ENCODE results near the gene ALPK3.

The ALPK3 gene

GRCh38 chr15:84798436-84798946 lies 18.7 kb upstream of the ALPK3 start:
- no peak for TF ChIP-seq ZFX (IDR thresholded peaks at IDR 0.05)
- TF ChIP-seq, protein P1, sequence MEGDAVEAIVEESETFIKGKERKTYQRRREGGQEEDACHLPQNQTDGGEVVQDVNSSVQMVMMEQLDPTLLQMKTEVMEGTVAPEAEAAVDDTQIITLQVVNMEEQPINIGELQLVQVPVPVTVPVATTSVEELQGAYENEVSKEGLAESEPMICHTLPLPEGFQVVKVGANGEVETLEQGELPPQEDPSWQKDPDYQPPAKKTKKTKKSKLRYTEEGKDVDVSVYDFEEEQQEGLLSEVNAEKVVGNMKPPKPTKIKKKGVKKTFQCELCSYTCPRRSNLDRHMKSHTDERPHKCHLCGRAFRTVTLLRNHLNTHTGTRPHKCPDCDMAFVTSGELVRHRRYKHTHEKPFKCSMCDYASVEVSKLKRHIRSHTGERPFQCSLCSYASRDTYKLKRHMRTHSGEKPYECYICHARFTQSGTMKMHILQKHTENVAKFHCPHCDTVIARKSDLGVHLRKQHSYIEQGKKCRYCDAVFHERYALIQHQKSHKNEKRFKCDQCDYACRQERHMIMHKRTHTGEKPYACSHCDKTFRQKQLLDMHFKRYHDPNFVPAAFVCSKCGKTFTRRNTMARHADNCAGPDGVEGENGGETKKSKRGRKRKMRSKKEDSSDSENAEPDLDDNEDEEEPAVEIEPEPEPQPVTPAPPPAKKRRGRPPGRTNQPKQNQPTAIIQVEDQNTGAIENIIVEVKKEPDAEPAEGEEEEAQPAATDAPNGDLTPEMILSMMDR (conservative IDR thresholded peaks at IDR 0.05), result no peak
- H3K27ac ChIP-seq, result no peak overlapping the region

- no peak overlapping the region for H3K27ac ChIP-seq
- TF ChIP-seq, protein P1 (conservative IDR thresholded peaks at IDR 0.05), result no peak
- no peak for TF ChIP-seq ZFX (IDR thresholded peaks at IDR 0.05)
Measured at GRCh38 chr15:84799511-84800187, 17.5 kb upstream of the ALPK3 start.

DNA sequence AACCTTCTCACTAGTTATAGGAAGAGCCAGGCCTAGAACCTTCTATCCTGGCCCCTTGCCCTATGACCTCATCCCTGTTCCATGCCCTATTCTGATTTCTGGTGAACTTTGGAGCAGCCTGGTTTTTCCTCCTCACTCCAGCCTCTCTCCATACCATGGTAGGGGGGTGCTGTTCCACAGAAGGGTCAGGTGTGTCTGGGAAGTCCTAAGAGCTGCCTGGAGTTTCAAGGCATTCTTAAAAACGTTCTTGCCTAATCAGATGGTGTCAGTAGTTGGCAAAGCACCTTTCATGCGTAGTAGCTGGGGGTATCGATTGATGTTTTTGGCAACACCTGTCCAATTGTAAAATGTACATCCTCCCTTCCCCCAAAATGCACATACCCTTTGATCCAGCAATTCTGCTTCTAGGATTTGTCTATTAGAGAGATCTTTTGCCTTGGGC lies 16.8 kb upstream of the ALPK3 start:
- no peak overlapping the region for H3K27ac ChIP-seq
- no peak for TF ChIP-seq ZFX (IDR thresholded peaks at IDR 0.05)
- TF ChIP-seq, protein P1 (conservative IDR thresholded peaks at IDR 0.05), result no peak

GRCh38 chr15:84804005-84804900 lies 12.9 kb upstream of the ALPK3 start:
- H3K27ac ChIP-seq, result peak overlapping the region; percentile 60
- no peak for TF ChIP-seq ZFX (IDR thresholded peaks at IDR 0.05)

GRCh38 chr15:84805221-84805620 lies 11.9 kb upstream of the ALPK3 start:
- no peak for TF ChIP-seq ZFX (IDR thresholded peaks at IDR 0.05)
- TF ChIP-seq, protein P1 (conservative IDR thresholded peaks at IDR 0.05), result no peak
- H3K27ac ChIP-seq, result peak overlapping the region; percentile 60

- peak overlapping the region; percentile 11; the same call in 1 of the 2 replicates for H3K27ac ChIP-seq
- no peak for TF ChIP-seq ZFX (IDR thresholded peaks at IDR 0.05)
- TF ChIP-seq, protein P1 (conservative IDR thresholded peaks at IDR 0.05), result no peak
Measured at GRCh38 chr15:84807228-84807627, 9.9 kb upstream of the ALPK3 start.

GRCh38 chr15:84810073-84810840 lies 6.9 kb upstream of the ALPK3 start:
- H3K27ac ChIP-seq, result no peak overlapping the region
- TF ChIP-seq, protein P1 (conservative IDR thresholded peaks at IDR 0.05), result no peak
- TF ChIP-seq ZFX (IDR thresholded peaks at IDR 0.05), result no peak

All from C4-2B (cell line).